K562 (cell line): ENCODE measurements around the gene TNFSF13B. TPM values are rescaled to one million over a fixed set of nuclear protein-coding genes. Genes with fewer than 3 reads are reported as not detected.

Source experiments
- ATAC-seq: fragments of 200-7000 bp; cut with Tn5 transposase; 3 replicates; pipeline ENCODE4 v1.9.1; 2020; ENCODE audit warnings: moderate library complexity
- Bru-seq: library from RNA; stranded (reverse); fragments of 400-500 nt; gene quantifications from one replicate; lab custom pipeline; 2021; lab: Mats Ljungman, UMichigan
- BruChase-seq, 2 experiments: library from RNA; stranded (reverse); fragments of 400-500 nt; gene quantifications; one replicate each; lab custom pipeline; 2021; lab: Mats Ljungman, UMichigan
- BruUV-seq: library from RNA; stranded (reverse); fragments of 400-500 nt; replicated peaks from 2 replicates; lab custom pipeline; 2021; lab: Mats Ljungman, UMichigan
- CTCF ChIA-PET: fragments of 300-600 bp; formaldehyde crosslinking; extraction: SDS; loops from one replicate; lab custom pipeline; 2021; ENCODE audit warnings: low intra/inter-chr PET ratio; lab: Yijun Ruan, JAX
- POLR2A ChIA-PET: fragments of 300-600, 350-650 bp; sonication (Branson Sonifier 250); formaldehyde crosslinking; extraction: SDS; loops from one replicate; lab custom pipeline; 2021; ENCODE audit warnings: antibody characterized with exemption, inconsistent platforms; lab: Yijun Ruan, JAX
- DNase-seq, 4 experiments: peaks; one replicate each; pipeline versions ENCODE4 v3.0.0 to v3.0.0-alpha.2; 2011 to 2018; ENCODE audit warnings: low spot score in 3 of 4, mixed read lengths in 3 of 4; ENCODE audit errors: extremely low read depth in 1 of 4
- FAIRE-seq: peaks from 2 replicates; lab custom pipeline; 2011; peaks lifted over from hg19 to GRCh38; lab: Jason Lieb, UNC
- H2AFZ ChIP-seq: 2 replicates; pipeline ENCODE4 v1.6.0; 2011; ENCODE audit warnings: low read depth, low read length, control low read depth, inconsistent platforms
- H3K27ac ChIP-seq: fragments of 200-600 bp; 3 replicates; pipeline ENCODE4 v1.8.0; 2011; ENCODE audit warnings: low read depth, mild to moderate bottlenecking, control low read depth, inconsistent platforms, low read length, moderate library complexity, mixed read lengths; ENCODE audit errors: extremely low read depth
- H3K27me3 ChIP-seq, 2 experiments: fragments of 300-600 bp in 1 of 2; 2 replicates in 1 of 2; 3 replicates in 1 of 2; pipeline versions ENCODE4 v1.6.0 to v1.8.0; 2011; ENCODE audit warnings: inconsistent platforms in 2 of 2, low read length in 2 of 2, mild to moderate bottlenecking in 1 of 2, mixed read lengths in 1 of 2, moderate library complexity in 1 of 2; ENCODE audit not compliant: control insufficient read depth in 2 of 2, insufficient read depth in 2 of 2
- H3K36me3 ChIP-seq: fragments of 300-600 bp; 3 replicates; pipeline ENCODE4 v1.8.0; 2011; ENCODE audit warnings: mild to moderate bottlenecking, low read length, inconsistent platforms; ENCODE audit not compliant: control insufficient read depth, insufficient read depth
- H3K4me1 ChIP-seq, 2 experiments: fragments of 200-600 bp in 1 of 2; replicated peaks in 1 of 2; 2 replicates in 1 of 2; 3 replicates in 1 of 2; pipeline versions ENCODE4 v1.5.1 to v1.8.0; 2011; ENCODE audit warnings: inconsistent platforms in 2 of 2, low read length in 2 of 2, mild to moderate bottlenecking in 1 of 2, mixed read lengths in 1 of 2, moderate library complexity in 1 of 2; ENCODE audit not compliant: control insufficient read depth in 2 of 2, insufficient read depth in 2 of 2
- H3K4me2 ChIP-seq: 2 replicates; pipeline ENCODE4 v1.6.1; 2011; ENCODE audit warnings: low read length, control low read depth, inconsistent platforms, mixed read lengths; ENCODE audit not compliant: insufficient read depth
- H3K4me3 ChIP-seq: fragments of 200-600 bp; sonication (generic), shearing (Covaris generic); 2 replicates; pipeline ENCODE4 v1.5.1; 2016; ENCODE audit warnings: control low read depth, inconsistent platforms
- H3K79me2 ChIP-seq: fragments of 200-600 bp; 3 replicates; pipeline ENCODE4 v1.8.0; 2011; ENCODE audit warnings: low read length, inconsistent platforms; ENCODE audit not compliant: control insufficient read depth, insufficient read depth
- H3K9ac ChIP-seq, 2 experiments: 2 replicates each; pipeline versions ENCODE4 v1.6.0 to v1.6.1; 2011; ENCODE audit warnings: low read depth in 2 of 2, low read length in 2 of 2, control low read depth in 1 of 2, inconsistent platforms in 1 of 2, mild to moderate bottlenecking in 1 of 2, mixed read lengths in 1 of 2; ENCODE audit not compliant: insufficient read depth in 1 of 2
- H3K9me1 ChIP-seq: one replicate; pipeline ENCODE4 v1.6.0; 2011; ENCODE audit warnings: inconsistent platforms, mild to moderate bottlenecking, low read length, moderate library complexity; ENCODE audit not compliant: control insufficient read depth, insufficient read depth
- H3K9me3 ChIP-seq: replicated peaks from 2 replicates; pipeline ENCODE4 v1.5.1; 2011; ENCODE audit warnings: low read depth, low read length, inconsistent platforms; ENCODE audit not compliant: control insufficient read depth, insufficient read depth
- H4K20me1 ChIP-seq: replicated peaks from 2 replicates; pipeline ENCODE4 v1.6.1; 2011; ENCODE audit warnings: low read length, inconsistent platforms, mixed read lengths; ENCODE audit not compliant: control insufficient read depth, insufficient read depth
- ARID1B ChIP-seq: fragments of 450-650 bp; IDR thresholded peaks from 2 replicates; pipeline ENCODE4 v1.6.1; 2016; ENCODE audit warnings: antibody characterized with exemption, mild to moderate bottlenecking, inconsistent platforms
- CEBPB ChIP-seq: fragments of 450-650 bp; IDR thresholded peaks from 2 replicates; pipeline ENCODE4 v1.6.1; 2016; ENCODE audit warnings: missing genetic modification characterization, missing compliant biosample characterization
- CEBPG ChIP-seq, 3 experiments: fragments of 200-800 bp in 1 of 3; sonication (Bioruptor generic) in 1 of 3; sonication (generic) in 1 of 3; formaldehyde crosslinking in 1 of 3; IDR thresholded peaks in 2 of 3; conservative IDR thresholded peaks in 1 of 3; 2 replicates each; pipeline versions ENCODE4 v1.6.1 to v1.8.0; 2016 to 2022; ENCODE audit warnings: missing compliant biosample characterization in 2 of 3, missing genetic modification characterization in 2 of 3, mild to moderate bottlenecking in 1 of 3, missing genetic modification reagents in 1 of 3
- CTCF ChIP-seq, 3 experiments: IDR thresholded peaks in 2 of 3; conservative IDR thresholded peaks in 1 of 3; 2 replicates each; pipeline ENCODE4 v1.5.1; 2011 to 2012; ENCODE audit warnings: low read length in 3 of 3, mild to moderate bottlenecking in 3 of 3, control low read depth in 2 of 3, improper control_type of control experiment in 1 of 3, inconsistent platforms in 1 of 3, low read depth in 1 of 3, mixed read lengths in 1 of 3, moderate library complexity in 1 of 3; ENCODE audit not compliant: insufficient read depth in 2 of 3
- FUS ChIP-seq: fragments of 200-400 bp; formaldehyde crosslinking; optimal IDR thresholded peaks from 2 replicates; pipeline ENCODE3; 2017; ENCODE audit warnings: low read depth, low read length
- HLTF ChIP-seq: fragments of 450-650 bp; IDR thresholded peaks from 2 replicates; pipeline ENCODE4 v1.6.1; 2016
- MAX ChIP-seq: sonication (generic); formaldehyde crosslinking; IDR thresholded peaks from 2 replicates; pipeline ENCODE4 v1.9.0; 2022; ENCODE audit warnings: mild to moderate bottlenecking, missing genetic modification reagents
- POLR2G ChIP-seq: fragments of 200-400 bp; formaldehyde crosslinking; IDR thresholded peaks from 2 replicates; pipeline ENCODE4 v1.6.1; 2017; ENCODE audit warnings: low read depth, mild to moderate bottlenecking, antibody characterized with exemption, low read length, moderate library complexity
- RBFOX2 ChIP-seq: fragments of 200-400 bp; formaldehyde crosslinking; IDR thresholded peaks from 2 replicates; pipeline ENCODE4 v1.6.1; 2017; ENCODE audit warnings: low read depth, mild to moderate bottlenecking, low read length, moderate library complexity
- TAF7 ChIP-seq: fragments of 450-650 bp; IDR thresholded peaks from 2 replicates; pipeline ENCODE4 v1.6.1; 2016; ENCODE audit warnings: missing genetic modification characterization, missing compliant biosample characterization
- TFAP4 ChIP-seq: sonication (generic); formaldehyde crosslinking; IDR thresholded peaks from 2 replicates; pipeline ENCODE4 v1.8.0; 2022; ENCODE audit warnings: missing genetic modification reagents, mild to moderate bottlenecking, moderate library complexity, borderline replicate concordance
- ZC3H8 ChIP-seq: fragments of 450-650 bp; IDR thresholded peaks from 2 replicates; pipeline ENCODE4 v1.6.1; 2017
- WGBS: fragments of 100-300 bp; shearing (Covaris generic); methylation state at CpG from one replicate; pipeline ENCODE4 v1.1.6; 2016; ENCODE audit warnings: low coverage, mixed read lengths; ENCODE audit not compliant: insufficient coverage; ENCODE audit errors: missing lambda C conversion rate; 5-methylcytosine and 5-hydroxymethylcytosine counted together
- in situ Hi-C: fragments of 300-500 bp; cut with MboI; formaldehyde crosslinking; loops from 4 replicates; pipeline ENCODE4 v1.15.0; 2018; ENCODE audit warnings: inconsistent platforms, mixed read lengths
- intact Hi-C: fragments of 100-400 bp; cut with micrococcal nuclease; formaldehyde crosslinking; loops from 2 replicates; pipeline ENCODE4 v1.14.2; 2022
- long read RNA-seq, 3 experiments: library from polyadenylated mRNA in 2 of 3; library from RNA in 1 of 3; unstranded in 2 of 3; stranded (forward) in 1 of 3; transcript quantifications; one replicate each; pipeline ENCODE4 v2.0.0, GENCODE V29; 2019 to 2022
- polyA minus RNA-seq, 3 experiments: library from RNA; depleted of rRNA, polyadenylated mRNA; stranded (reverse); fragments of >200 nt; gene quantifications; 2 replicates each; pipeline ENCODE4 v1.2.3, GENCODE V29; 2011
- polyA plus RNA-seq, 8 experiments: library from polyadenylated mRNA; depleted of rRNA in 4 of 8; stranded (reverse) in 5 of 8; unstranded in 3 of 8; fragments of >200 nt; fragmentation: Nextera tagmentation in 2 of 8; fragmentation: Illumina TruSeq in 1 of 8; extraction: Ambion mirVana in 2 of 8; extraction: Trizol in 1 of 8; gene quantifications; 2 replicates each; pipeline versions ENCODE4 v1.2.1 to v1.2.3, GENCODE V29; 2011 to 2014; ENCODE audit warnings: inconsistent platforms in 1 of 8, missing spikeins in 1 of 8
- total RNA-seq, 7 experiments: library from RNA; depleted of rRNA in 6 of 7; stranded (reverse); fragments of >200 nt in 6 of 7; fragmentation: Illumina TruSeq in 2 of 7; extraction: Trizol in 2 of 7; gene quantifications; 2 replicates each; pipeline versions ENCODE4 v1.2.1 to v1.2.3, GENCODE V29; 2011 to 2021; ENCODE audit warnings: low replicate concordance in 1 of 7

Gene TNFSF13B
- total RNA-seq (2011; cell fraction: chromatin; rRNA removed; ENCODE audit: low replicate concordance) = 0.60 and 1.9 TPM in 2 replicates
- 1.2 TPM in 2 replicates for total RNA-seq (2011; cell fraction: nucleolus; rRNA removed)
- total RNA-seq (2011; cell fraction: nucleoplasm; rRNA removed) = 0.73 and 1.5 TPM in 2 replicates
- total RNA-seq (2014; rRNA removed) (1.1 and 2.0 TPM in 2 replicates), total RNA-seq (2014; rRNA removed; fragmentation: Illumina TruSeq; extraction: Trizol) (1.2 and 1.4 TPM in 2 replicates), total RNA-seq (2015; rRNA removed; fragmentation: Illumina TruSeq; extraction: Trizol) (1.5 and 2.0 TPM in 2 replicates), total RNA-seq (2021) (0.94 and 2.1 TPM in 2 replicates), polyA plus RNA-seq (2011; rRNA removed) (1.5 and 3.3 TPM in 2 replicates), polyA plus RNA-seq (2014; fragmentation: Illumina TruSeq; extraction: Trizol) (1.5 TPM in 2 replicates), polyA plus RNA-seq (2014; fragmentation: Nextera tagmentation; extraction: Ambion mirVana) (1 to 10 TPM; 1.3 to 1.9 TPM), polyA plus RNA-seq (2014; rRNA removed) (1.0 and 1.1 TPM in 2 replicates), polyA minus RNA-seq (2011; rRNA and poly(A)+ RNA removed) (0.60 and 1.6 TPM in 2 replicates), Bru-seq, nascent RNA (percentile 42 among the genes with signal in this experiment), BruChase-seq, experiment 1, labeled RNA remaining after a 2-hour chase (percentile 57 among the genes with signal in this experiment), BruChase-seq, experiment 2, labeled RNA remaining after a 6-hour chase (percentile 56 among the genes with signal in this experiment)
- polyA plus RNA-seq (2011; cell fraction: cytosol; rRNA removed) = 0.72 and 1.5 TPM in 2 replicates
- 0.75 and 1.8 TPM in 2 replicates for polyA plus RNA-seq (2011; cell fraction: nucleus; rRNA removed)
- 1.2 TPM in 2 replicates for polyA plus RNA-seq (2012)
- polyA minus RNA-seq (2011; cell fraction: cytosol; rRNA and poly(A)+ RNA removed) = not detected in 2 replicates
- 1.1 and 2.2 TPM in 2 replicates for polyA minus RNA-seq (2011; cell fraction: nucleus; rRNA and poly(A)+ RNA removed)
- long read RNA-seq, experiment 1, partial matches to known transcripts = 1 of 3 reads
- long read RNA-seq, experiment 1, other reads (novel, unspliced or antisense) = 1 of 3 reads
- long read RNA-seq, experiment 2, partial matches to known transcripts = 0 of 2 reads
- long read RNA-seq, experiment 2, other reads (novel, unspliced or antisense) = 2 of 2 reads
- long read RNA-seq, experiment 3, partial matches to known transcripts = 0 of 1 reads
- long read RNA-seq, experiment 3, other reads (novel, unspliced or antisense) = 0 of 1 reads

- Histone ChIP-seq H3K4me1 (peaks cover 2 to 7% of the 10 kb centered on the region in 2 experiments; a peak in 4 of 5 replicates), H3K36me3 (no peaks in the 10 kb centered on the region), H3K4me2 (peak within 1 kb of the TSS; percentile 54), H3K9ac (peak within 1 kb of the TSS; percentile 17 to 90), H4K20me1 (no peaks in the 10 kb centered on the region), H3K27me3 (no peaks in the 10 kb centered on the region), H3K9me3 (no peaks in the 10 kb centered on the region), H3K79me2 (no peaks in the 10 kb centered on the region), H3K4me3 (peak within 1 kb of the TSS; percentile 17; the same call in 1 of the 2 replicates), H2AFZ (peak within 1 kb of the TSS; percentile 89), H3K9me1 (no peaks in the 10 kb centered on the region), H3K27ac (peak within 1 kb of the TSS; percentile 49; the same call in 2 of the 3 replicates)
- POLR2A ChIA-PET = interaction anchor here (0.8 kb wide), 1 partner anchor 52 kb away, joined by 3 read pairs; the partner anchor contains the start of gene ABHD13
- DNase-seq = peak in 2 of 4 experiments; percentile 9 to 41
- WGBS = 9% methylated on average over 7 of the region's 16 CpGs
- BruUV-seq = no TSS peak
- peak; percentile 84 for ATAC-seq
- intact Hi-C loops (no loop called here), in situ Hi-C loops (no loop called here)
- CTCF ChIA-PET = no interaction called here
- peak; percentile 40 for FAIRE-seq
- TF ChIP-seq FUS (no peak), POLR2G (0 out of 2 replicates have a peak, but pooled peaks have one; percentile 21), ARID1B (no peak), CEBPB (tag) (peak; percentile 72), TFAP4 (CRISPR knock-in tag) (peak; percentile 48; the same call in 1 of the 2 replicates), CEBPG (CRISPR knock-in tag; IDR thresholded peaks at IDR 0.05) (peak; percentile 35; the same call in 1 of the 2 replicates), CEBPG (tag; conservative IDR thresholded peaks at IDR 0.05 in 1 of 2, IDR thresholded peaks at IDR 0.05 in 1 of 2) (peak; percentile 16 to 77; a peak in 2 of 4 replicates), HLTF (no peak), TAF7 (no peak), CTCF (IDR thresholded peaks at IDR 0.05 in 2 of 3, conservative IDR thresholded peaks at IDR 0.05 in 1 of 3; ENCODE audit: insufficient read depth in 2 of 3, low read depth in 1 of 3, low read length in 3 of 3) (peak; percentile 30 to 57 (median 31); a peak in 5 of 6 replicates), RBFOX2 (0 out of 2 replicates have a peak, but pooled peaks have one; percentile 18), ZC3H8 (no peak), MAX (CRISPR knock-in tag) (peak; percentile 25; the same call in 1 of the 2 replicates)
Measured at GRCh38 chr13:108269601-108270328, at the start of gene TNFSF13B. Gene TNFSF13B, plus strand, starts transcription at chr13:108269718. Its CDS starts 178 bp downstream, at chr13:108269896.
